ENCODE measurements around the gene BBOF1.
A peak's percentile ranks its signal among the peaks of the same experiment; 100 is the strongest.
"Not testable (repeated sequence)": the region's sequence is repeated elsewhere in the genome, so short reads cannot be mapped to it uniquely, and the experiment has no call there.

The BBOF1 gene, protein sequence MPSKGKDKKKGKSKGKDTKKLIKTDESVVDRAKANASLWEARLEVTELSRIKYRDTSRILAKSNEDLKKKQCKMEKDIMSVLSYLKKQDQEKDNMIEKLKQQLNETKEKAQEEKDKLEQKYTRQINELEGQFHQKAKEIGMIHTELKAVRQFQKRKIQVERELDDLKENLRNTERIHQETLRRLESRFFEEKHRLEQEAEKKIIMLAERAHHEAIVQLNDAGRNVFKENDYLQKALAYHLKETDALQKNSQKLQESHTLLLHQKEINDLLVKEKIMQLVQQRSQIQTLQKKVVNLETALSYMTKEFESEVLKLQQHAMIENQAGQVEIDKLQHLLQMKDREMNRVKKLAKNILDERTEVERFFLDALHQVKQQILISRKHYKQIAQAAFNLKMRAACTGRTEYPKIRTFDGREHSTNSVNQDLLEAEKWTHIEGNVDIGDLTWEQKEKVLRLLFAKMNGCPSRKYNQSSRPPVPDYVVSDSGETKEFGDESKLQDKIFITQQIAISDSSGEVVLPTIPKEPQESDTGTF

DNA sequence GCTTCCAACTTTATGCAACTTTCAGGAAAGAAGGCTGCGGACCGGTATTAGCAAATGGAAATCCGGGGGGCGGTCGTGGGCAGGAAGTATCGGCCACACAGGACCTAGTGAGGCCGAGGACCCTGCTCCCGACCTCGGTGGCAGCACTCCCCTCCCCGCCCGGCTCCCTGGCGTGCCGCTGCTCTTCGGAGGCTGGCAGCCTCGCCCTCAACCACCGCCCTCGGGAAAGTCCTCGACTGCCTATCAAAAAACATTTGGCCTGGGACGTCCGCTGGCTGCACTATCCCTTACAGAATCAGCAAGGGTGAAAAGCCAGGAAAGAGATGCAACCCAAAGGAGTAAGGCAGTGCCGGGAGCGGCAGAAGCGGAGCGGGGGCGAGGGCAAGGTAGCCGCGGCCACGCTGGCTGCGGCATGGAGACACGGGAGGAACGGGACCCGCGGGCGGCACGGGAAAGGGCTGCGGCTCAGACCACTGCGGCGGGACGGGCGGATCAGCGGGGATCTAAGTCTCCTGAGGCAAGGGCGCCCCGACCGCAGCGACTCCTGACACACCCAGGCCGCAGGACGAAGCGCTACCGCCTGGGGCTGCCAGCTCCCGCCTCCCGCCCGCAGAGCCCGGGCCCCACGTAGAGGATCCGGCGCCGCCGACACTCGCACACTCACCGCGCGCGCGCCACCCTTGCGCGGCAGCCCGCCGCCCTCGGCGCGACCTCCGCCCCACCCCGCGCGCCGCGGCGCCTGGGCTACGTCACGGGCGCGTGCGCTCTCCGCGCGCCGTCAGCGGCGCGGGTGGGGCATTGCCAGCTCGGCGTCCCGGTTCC lies at the start of gene BBOF1, which contains the start of gene ENTPD5:
Gene BBOF1 (plus strand): TSS at position 764 of the 822 bp plus-strand sequence. CDS start 130 bp downstream, outside the sequence.
Gene ENTPD5 (minus strand): TSS at position 703 of the 822 bp plus-strand sequence. CDS start 31,186 bp downstream, outside the sequence.
- DNase-seq, result peak; percentile 81

DNA sequence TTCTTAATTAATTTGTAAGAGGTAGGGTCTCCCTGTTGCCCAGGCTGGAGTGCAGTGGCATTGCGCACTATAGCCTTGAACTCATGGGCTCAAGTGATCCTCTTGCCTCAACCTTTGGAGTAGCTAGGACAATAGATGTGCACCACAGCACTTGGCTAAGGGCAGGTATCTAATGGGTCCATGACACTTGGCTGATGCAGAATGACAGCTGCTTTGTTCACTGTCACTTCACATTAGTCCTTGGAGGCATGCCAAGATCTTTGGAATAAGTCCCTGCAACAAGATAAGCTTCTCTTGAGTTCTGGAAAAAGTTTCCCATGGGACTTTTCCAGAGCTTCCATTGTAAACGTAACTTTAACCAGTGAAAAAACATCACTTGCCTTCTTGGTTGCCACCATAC lies 45.7 kb upstream of the BBOF1 start:
- DNase-seq, result no peak

DNA sequence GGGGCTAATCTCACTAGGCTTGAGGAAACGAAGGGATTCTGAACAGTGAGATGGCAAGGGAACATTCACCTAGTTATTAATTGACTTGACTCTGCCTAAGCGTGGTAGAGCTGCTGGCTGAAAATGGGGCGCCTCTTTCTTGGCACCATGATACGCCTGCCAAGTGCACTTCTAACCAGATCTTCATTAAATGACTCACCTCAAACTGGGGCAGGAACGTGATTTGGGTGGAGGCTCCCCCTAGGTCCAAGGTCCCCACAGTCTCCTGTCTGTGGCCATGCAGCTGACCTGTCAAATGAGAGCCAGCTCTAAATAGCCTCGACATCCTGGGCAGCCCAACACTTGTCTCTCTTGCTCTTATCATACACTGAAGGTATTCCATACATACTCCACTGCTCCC lies 43.0 kb upstream of the BBOF1 start:
- no peak for DNase-seq

DNA sequence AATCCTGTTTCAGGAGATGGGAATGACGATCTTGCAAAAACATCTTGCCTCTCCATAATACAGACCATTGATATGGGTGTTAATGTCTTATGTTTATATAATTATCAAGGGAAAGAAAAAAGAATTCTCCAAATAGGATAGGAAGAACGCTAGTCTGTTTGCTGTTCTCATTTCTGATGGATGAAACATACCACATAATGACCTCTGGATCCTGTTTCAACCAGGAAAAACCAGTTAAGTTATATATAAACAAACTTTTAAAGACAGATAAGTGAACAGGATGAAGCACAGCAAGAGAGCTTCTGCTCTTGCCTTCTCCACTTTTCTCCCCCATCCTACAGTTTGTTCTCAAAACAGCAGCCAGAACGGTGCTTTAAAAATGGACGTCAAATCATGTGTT lies 41.3 kb upstream of the BBOF1 start:
- no peak for DNase-seq

DNA sequence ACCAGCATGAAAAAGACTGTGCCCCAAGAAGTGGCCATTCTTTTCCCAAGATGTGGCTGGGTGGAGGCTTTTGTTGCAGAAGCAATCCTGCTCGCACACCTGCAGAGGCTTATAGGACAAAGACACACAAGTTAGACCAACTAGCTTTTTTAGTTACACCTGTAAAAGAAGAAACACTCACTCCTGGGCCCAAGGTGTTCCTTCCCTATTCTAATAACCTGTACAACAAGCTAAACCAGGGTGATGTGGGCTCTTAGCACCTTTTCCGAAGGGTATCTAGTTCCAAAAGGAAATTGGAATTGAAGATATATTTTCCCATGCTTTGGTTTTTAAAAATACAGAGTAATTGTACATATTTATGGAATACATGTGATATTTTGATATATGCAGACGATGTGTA lies 31.1 kb upstream of the BBOF1 start:
- no peak for DNase-seq

DNA sequence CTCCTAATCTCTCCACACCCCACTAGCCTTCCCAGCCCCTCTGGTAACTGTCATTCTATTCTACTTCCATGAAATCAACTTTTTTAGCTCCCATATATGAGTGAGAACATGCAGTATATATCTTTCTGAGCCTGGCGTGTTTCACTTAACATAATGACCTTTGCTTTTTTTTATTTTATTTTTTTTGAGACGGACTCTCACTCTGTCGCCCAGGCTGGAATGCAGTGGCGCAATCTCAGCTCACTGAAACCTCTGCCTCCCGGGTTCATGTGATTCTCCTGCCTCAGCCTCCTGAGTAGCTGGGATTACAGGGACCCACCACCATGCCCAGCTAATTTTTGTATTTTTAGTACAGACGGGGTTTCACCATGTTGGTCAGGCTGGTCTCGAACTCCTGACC lies 30.5 kb upstream of the BBOF1 start:
- not testable (repeated sequence) for DNase-seq

DNA sequence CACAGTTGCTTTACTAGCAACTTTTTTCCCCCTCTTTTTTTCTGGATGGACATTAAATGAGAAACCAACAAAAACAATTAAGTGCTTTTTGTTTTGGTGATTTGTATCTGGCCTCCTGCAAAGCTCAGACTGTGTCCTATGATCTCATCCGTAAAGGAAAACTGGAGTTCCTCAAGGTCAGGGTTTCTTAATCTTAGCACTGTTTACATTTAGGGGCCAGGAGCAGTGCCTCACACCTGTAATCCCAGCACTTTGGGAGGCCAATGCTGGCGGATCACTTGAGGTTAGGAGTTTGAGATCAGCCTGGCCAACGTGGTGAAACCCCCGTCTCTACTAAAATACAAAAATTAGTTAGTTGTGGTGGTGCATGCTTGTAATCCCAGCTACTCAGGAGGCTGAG lies 28.1 kb upstream of the BBOF1 start:
- no peak for DNase-seq

DNA sequence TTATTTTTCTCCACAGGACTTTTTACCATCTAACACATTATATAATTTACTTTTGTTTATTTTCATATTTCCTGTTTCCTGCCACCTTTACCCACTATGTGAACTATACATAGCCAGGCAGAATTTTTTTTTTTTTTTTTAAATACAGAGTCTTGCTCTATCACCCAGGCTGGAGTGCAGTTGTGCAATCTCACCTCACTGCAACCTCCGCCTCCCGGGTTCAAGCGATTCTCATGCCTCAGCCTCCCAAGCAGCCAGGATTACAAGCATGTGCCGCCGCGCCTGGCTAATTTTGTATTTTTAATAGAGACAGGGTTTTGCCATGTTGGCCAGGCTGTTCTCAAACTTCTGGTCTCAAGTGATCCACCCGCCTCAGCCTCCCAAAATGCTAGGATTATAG lies 24.2 kb upstream of the BBOF1 start:
- DNase-seq, result not testable (repeated sequence)

DNA sequence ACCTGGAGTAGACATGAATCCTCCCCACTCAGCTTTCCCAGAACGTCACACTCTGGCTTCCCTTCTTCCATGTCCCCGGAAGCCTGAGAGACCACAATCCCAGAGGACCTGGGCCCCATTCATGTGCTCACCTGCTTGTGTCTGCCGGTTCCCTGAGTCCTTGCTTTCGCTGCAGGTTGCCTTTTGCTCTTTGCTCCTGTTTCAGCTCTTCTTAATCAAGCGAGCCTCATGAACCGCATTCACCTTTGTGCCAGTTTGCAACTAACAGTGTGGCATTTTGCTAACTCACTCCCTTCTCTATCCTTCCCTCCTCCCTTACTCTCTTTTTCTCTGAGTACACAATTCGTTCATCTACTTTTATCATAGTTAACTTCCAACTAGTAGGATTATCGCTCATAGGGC lies 23.2 kb upstream of the BBOF1 start:
- no peak for DNase-seq

DNA sequence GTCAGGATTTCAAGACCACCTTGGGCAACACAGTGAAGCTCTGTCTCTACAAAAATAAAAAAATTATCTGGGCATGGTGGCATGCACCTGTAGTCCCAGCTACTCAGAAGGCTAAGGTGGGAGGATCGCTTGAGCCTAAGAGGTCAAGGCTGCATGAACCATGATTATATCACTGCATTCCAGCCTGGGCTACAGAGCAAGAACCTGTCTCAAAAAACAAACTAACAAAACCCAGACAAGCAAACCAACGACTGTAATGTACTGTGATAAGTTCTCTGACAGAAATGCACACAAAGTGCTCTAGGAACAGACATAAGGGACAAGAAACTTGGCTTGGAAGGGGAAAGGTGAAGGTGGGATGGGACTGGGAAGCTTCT lies 22.4 kb upstream of the BBOF1 start:
- no peak for DNase-seq

DNA sequence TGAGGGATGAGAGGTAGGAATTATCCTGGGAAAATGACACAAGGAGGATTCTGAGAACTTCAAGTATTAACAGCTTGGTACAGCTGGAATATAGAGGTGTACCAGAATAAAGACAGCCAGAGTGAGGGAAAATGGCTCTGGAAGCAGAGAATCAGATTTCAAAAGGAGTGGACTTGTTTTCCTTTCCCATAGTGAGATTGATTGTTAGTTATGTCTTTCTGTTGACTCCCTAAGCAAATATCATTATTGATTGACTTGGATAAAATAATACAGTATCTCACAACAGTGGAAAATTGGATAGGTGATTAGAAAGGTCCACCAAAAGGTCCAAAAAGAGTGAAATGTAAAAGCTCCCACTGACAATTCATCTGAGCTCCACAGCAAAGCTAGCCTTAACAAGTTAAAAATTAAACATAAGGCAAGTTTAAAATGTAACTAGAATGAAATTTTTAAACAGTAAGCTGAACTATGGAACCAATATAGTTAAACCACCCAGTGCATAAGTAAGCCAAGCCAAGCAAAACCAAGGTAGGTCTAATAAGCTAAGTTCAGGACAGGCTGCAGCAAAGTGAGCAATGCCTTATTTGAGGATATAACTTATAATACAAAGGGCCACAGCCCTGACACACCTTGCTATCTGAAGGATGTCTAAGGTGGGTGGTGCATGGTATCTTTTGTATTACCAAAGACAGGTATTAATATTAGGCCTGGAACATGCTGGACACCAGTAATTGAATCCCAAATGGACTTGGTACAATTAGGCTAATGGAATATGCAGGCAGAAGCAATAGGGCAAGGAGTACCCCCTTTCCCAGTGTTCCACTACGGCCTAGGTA lies 21.8 kb upstream of the BBOF1 start:
- no peak for DNase-seq

DNA sequence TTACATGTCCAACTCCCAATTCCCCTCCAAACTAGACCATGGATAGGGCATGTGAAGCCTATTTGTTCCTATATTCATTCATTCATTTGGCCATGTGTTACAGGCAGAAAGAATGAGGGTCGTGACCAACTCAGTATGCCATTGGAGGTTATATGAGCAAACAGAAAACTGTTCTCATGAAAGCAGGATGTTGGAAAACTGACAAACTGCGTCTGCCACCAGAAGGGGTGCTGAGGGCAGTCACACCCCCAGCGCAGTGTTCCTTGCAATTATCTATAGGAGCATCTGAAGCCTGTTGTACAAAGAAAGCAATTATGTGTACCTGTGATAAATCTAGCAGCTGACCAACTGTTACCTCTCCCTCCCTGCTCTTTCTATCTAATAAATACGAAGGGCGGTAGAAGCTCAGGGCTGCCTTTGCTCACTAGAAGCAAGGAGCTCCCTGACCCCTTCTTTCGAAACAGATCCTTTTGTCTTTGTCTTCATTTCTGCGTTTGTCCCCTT lies 21.2 kb upstream of the BBOF1 start:
- no peak for DNase-seq

DNA sequence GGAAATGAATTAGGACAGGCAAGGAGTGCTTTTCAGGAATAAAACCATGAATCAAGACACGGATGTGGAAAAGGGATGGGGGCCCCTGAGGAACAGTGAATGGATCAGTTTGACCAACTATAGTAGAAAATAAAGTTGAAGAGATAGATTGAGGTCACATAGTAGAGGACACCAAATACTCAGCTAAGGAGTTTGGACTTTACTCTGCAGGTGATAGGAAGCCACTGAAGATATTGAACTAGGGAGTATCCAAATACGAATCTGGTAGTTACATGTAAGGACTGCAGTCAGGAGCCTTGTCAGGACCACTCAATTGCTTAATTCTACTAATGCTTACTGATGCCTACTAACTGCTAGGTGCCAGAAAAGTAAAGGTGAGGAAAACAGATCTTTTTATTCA lies 20.4 kb upstream of the BBOF1 start:
- DNase-seq, result no peak

DNA sequence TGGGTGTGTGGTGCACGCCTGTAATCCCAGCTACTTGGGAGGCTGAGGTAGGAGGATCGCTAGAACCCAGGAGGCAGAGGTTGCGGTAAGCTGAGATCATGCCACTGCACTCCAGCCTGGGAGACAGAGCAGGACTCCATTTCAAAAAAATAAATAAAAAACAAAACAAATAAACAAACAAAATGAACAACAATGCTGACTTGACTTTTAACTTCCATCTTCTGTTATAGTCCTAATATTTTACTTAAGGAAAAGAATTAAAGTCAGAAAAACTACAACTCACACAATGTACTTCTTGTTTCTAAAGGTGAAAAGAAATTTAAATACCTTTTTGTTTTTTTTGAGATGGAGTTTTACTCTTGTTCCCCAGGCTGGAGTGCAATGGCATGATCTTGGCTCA lies 13.5 kb upstream of the BBOF1 start:
- DNase-seq, result not testable (repeated sequence)

DNA sequence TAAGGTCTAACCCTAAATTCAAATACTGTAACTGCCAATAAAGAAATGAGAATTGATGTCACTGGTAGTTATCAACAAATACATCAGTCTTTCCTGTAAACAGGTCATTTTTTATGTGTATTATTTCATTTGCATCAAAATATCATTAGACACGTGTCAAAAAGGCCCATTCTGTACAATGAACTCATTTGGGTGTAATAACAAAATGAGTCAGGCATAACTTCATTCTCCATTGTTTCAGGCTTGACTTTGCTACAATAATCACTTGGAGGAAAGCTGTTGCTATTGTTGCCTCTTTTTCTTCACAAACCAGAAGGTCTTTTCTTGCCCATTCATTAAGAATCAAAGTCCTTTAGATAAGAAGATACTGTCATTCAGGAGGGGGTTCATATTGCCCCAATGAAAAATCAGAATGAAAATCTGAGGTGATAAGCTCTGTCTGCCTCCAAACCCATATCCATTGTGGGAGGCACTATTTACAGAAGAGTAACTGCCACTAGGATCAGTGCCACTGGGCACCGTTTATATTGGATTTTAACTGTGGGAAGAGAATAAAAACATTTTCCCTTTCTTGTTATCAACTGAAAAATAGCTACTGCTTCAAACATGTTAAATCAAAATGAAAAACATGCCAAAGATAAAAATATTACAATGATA lies 10.2 kb upstream of the BBOF1 start:
- DNase-seq, result no peak

DNA sequence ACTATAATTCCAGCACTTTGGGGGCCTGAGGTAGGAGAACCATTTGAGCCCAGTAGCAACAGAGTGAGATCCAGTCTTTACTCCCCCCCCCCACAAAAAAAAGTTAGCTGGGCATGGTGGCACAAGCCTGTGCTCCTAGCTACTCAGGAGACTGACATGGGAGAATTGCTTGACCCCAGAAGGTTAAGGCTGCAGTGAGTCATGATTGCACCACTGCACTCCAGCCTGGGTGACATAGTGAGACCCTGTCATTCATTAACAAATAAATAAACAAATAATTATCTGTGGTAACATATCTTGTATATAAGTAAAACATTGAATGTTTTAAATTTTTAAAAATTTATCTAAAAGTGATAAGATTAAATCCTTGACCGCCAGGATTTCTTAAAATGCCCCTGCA lies 4.8 kb upstream of the BBOF1 start:
- DNase-seq, result no peak

DNA sequence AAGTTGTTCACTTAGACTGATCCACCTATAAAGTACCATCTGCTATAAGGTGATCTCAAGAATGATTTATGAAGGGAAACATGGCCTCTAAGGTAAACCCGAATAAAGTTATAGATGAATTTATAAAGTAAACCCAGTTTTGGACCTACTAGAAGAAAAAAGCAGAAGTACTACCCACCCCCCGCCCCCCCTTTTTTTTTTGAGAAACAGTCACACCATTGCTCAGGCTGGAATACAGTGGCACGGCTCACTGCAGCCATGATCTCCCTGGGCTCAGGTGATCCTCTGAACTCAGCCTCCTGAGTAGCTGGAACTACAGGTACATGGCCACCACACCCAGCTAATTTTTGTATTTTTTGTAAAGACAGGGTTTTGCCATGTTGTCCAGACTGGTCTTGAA lies 4.0 kb upstream of the BBOF1 start:
- no peak for DNase-seq

DNA sequence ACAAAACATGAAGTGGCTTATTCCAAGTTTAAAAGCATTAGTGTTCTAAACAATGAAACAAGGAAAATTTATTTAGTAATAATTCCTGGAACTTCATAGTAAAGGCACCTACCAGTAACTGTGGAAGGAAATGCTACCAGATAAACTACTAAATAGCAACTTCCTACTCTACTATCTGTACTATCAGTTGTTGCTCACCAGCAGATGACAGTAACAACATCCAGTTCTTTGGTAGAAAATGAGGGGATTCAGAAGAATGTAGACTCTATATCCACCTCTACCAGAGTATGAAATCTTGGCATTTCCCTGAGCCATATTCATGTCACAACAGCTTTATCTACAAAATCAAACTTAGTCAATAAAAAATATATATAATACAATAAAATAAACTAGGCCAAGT lies 3.2 kb upstream of the BBOF1 start:
- no peak for DNase-seq

DNA sequence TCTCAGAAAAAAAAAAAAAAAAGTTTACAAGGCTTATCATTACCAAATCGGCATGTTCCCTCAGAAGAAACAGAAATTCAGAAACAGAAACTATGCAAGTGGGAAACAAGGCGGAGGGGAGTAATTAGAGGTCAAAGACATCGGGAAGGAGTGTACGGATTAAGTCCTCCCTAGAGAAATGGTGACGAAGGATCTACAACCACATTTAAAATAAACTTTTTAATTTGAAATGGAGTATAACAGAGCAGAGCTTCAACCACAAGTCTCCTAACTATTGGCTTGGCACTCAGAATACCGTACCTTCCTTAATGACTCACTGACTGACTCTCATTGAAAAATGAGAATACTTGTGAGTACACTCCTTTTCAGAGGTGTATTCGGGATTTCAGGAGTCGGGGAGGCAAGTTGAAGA lies 969 bp upstream of the BBOF1 start:
- DNase-seq, result no peak

DNA sequence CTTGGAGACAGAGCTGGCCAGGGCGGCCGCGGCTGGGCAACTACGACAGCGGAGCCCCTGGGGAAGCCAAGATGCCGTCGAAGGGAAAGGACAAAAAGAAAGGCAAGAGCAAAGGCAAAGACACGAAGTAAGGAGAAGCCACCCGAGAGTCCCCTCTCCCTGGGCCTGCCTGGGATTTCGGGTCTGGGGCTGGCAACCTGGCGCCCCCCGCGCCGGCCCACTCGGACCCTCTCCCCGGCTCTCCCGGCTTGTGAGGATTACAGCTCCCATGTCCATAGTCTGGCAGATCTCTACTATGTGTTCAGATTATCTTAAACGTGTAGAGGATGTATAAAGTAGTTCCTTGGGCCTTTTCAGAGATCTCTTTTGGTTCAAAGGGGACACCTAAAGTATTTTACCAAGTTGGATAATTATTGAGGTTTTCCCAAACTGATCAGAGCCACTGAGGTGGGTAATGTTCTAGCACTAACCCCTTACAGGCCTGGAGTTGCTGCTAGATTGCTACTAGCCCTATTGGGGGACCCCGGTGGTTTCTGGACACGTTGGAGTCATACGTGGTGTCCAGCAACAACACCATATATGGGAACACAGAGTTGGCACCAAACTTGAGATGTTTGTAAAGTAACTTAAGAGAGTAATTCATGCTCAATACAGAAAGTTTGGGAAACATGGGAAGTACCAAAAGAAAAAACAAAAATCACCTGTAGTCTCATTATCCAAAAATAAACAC lies 424 bp downstream of the BBOF1 start:
- no peak for DNase-seq

DNA sequence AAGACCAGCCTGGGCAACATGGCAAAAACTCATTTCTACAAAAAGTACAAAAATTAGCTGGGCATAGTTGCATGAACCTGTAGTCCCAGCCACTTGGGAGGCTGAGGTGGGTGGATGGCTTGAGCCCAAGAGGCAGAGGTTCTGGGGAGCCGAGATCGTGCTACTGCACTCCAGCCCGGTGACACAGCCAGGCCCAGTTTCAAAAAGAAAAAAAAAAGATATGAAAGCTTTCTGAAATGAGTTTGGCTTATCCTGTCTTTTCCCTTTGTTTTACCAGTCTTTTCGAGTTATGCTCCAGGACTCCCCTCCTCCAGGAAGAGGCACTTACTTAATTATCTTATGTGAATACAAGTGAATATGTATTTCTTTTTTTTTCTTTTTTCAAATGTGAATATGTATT lies 3.2 kb downstream of the BBOF1 start:
- no peak for DNase-seq
